ENCODE results near the gene ARL5A.

GRCh38 chr2:151783133-151783520 lies 45.1 kb downstream of the ARL5A start:
- TF ChIP-seq CTCF (IDR thresholded peaks at IDR 0.05) (no peak), POLR2A (IDR thresholded peaks at IDR 0.05) (no peak)
